ENCODE data around the gene SYF2.
A peak's percentile ranks its signal among the peaks of the same experiment; 100 is the strongest.
"Not testable (repeated sequence)": the region's sequence is repeated elsewhere in the genome, so short reads cannot be mapped to it uniquely, and the experiment has no call there.

The SYF2 gene

GRCh38 chr1:25255706-25256577 is 23.6 kb upstream of the SYF2 start:
- DNase-seq, result no peak
- TF ChIP-seq POLR2A (IDR thresholded peaks at IDR 0.05; ENCODE audit: low read length) (no peak), GATA1 (IDR thresholded peaks at IDR 0.05; ENCODE audit: low read depth, low read length) (no peak)

GRCh38 chr1:25253911-25254310 is 21.6 kb upstream of the SYF2 start:
- no peak for DNase-seq
- no peak for TF ChIP-seq GATA1 (IDR thresholded peaks at IDR 0.05; ENCODE audit: low read depth, low read length)
- no peak for TF ChIP-seq POLR2A (IDR thresholded peaks at IDR 0.05; ENCODE audit: low read length)

GRCh38 chr1:25247829-25248754 is 15.8 kb upstream of the SYF2 start:
- no peak for DNase-seq
- TF ChIP-seq POLR2A (IDR thresholded peaks at IDR 0.05; ENCODE audit: low read length) (no peak), GATA1 (IDR thresholded peaks at IDR 0.05; ENCODE audit: low read depth, low read length) (no peak)

- TF ChIP-seq POLR2A (IDR thresholded peaks at IDR 0.05; ENCODE audit: low read length), result peak; percentile 100
- TF ChIP-seq GATA1 (IDR thresholded peaks at IDR 0.05; ENCODE audit: low read depth, low read length), result no peak
Measured at GRCh38 chr1:25247024-25247828, 14.9 kb upstream of the SYF2 start, which contains the start of gene RSRP1. TSS of gene RSRP1 (minus strand) at chr1:25247454. CDS start at chr1:25246963, 491 bp downstream.

GRCh38 chr1:25246600-25247023 is 14.3 kb upstream of the SYF2 start:
- DNase-seq, result peak in 1 of 2 experiments; percentile 78
- TF ChIP-seq POLR2A (IDR thresholded peaks at IDR 0.05; ENCODE audit: low read length) (no peak), GATA1 (IDR thresholded peaks at IDR 0.05; ENCODE audit: low read depth, low read length) (no peak)

More at GRCh38 chr1:25247024-25247828, 14.9 kb upstream of the SYF2 start, which contains the start of gene RSRP1:
- DNase-seq, result peak; percentile 100

GRCh38 chr1:25245809-25246599 is 13.7 kb upstream of the SYF2 start:
- TF ChIP-seq GATA1 (IDR thresholded peaks at IDR 0.05; ENCODE audit: low read depth, low read length) (no peak), POLR2A (IDR thresholded peaks at IDR 0.05; ENCODE audit: low read length) (no peak)
- peak in 1 of 2 experiments; percentile 74 for DNase-seq

GRCh38 chr1:25245393-25245792 is 13.1 kb upstream of the SYF2 start:
- no peak for DNase-seq
- no peak for TF ChIP-seq POLR2A (IDR thresholded peaks at IDR 0.05; ENCODE audit: low read length)
- TF ChIP-seq GATA1 (IDR thresholded peaks at IDR 0.05; ENCODE audit: low read depth, low read length), result no peak

GRCh38 chr1:25243907-25244306 is 11.6 kb upstream of the SYF2 start:
- peak in 1 of 2 experiments; percentile 58 for DNase-seq
- no peak for TF ChIP-seq GATA1 (IDR thresholded peaks at IDR 0.05; ENCODE audit: low read depth, low read length)

GRCh38 chr1:25239681-25240541 is 7.6 kb upstream of the SYF2 start:
- no peak for TF ChIP-seq GATA1 (IDR thresholded peaks at IDR 0.05; ENCODE audit: low read depth, low read length)
- TF ChIP-seq POLR2A (IDR thresholded peaks at IDR 0.05; ENCODE audit: low read length), result peak; percentile 85
- DNase-seq, result peak; percentile 96 to 98

GRCh38 chr1:25238046-25238445 is 5.7 kb upstream of the SYF2 start:
- TF ChIP-seq POLR2A (IDR thresholded peaks at IDR 0.05; ENCODE audit: low read length) (no peak), GATA1 (IDR thresholded peaks at IDR 0.05; ENCODE audit: low read depth, low read length) (no peak)

GRCh38 chr1:25236261-25236660 is 4.0 kb upstream of the SYF2 start:
- DNase-seq, result not testable (repeated sequence)

More at GRCh38 chr1:25238046-25238445, 5.7 kb upstream of the SYF2 start:
- DNase-seq, result no peak

GRCh38 chr1:25235411-25235810 is 3.1 kb upstream of the SYF2 start:
- not testable (repeated sequence) for DNase-seq

Data from erythroblast (primary cell).